PFSK-1 (cell line): Measurements from ENCODE around the gene CACNA1C.

ENCODE experiments used
- FOXP2 ChIP-seq: optimal IDR thresholded peaks from 2 replicates; pipeline ENCODE3; 2011; ENCODE audit warnings: borderline replicate concordance, control low read depth, inconsistent platforms; ENCODE audit not compliant: insufficient read depth; ENCODE audit errors: extremely low read length, extremely low read depth
- POLR2AphosphoS5 ChIP-seq: IDR thresholded peaks from 2 replicates; pipeline ENCODE4 v1.6.1; 2012; ENCODE audit warnings: low read depth, mild to moderate bottlenecking, control low read depth, low read length, moderate library complexity
- REST ChIP-seq, 2 experiments: IDR thresholded peaks; 2 replicates each; pipeline versions ENCODE4 v1.6.1 to v1.8.0; 2011 to 2012; ENCODE audit warnings: low read depth in 2 of 2, low read length in 2 of 2, control low read depth in 1 of 2, inconsistent platforms in 1 of 2, mild to moderate bottlenecking in 1 of 2, moderate library complexity in 1 of 2; ENCODE audit not compliant: insufficient read depth in 1 of 2
- SIN3A ChIP-seq: IDR thresholded peaks from 2 replicates; pipeline ENCODE4 v1.6.1; 2012; ENCODE audit warnings: mild to moderate bottlenecking, low read length, moderate library complexity, borderline replicate concordance; ENCODE audit not compliant: insufficient read depth
- TAF1 ChIP-seq: IDR thresholded peaks from 2 replicates; pipeline ENCODE4 v1.6.1; 2012; ENCODE audit warnings: low read length, control low read depth, borderline replicate concordance; ENCODE audit not compliant: insufficient read depth

CACNA1C gene

DNA sequence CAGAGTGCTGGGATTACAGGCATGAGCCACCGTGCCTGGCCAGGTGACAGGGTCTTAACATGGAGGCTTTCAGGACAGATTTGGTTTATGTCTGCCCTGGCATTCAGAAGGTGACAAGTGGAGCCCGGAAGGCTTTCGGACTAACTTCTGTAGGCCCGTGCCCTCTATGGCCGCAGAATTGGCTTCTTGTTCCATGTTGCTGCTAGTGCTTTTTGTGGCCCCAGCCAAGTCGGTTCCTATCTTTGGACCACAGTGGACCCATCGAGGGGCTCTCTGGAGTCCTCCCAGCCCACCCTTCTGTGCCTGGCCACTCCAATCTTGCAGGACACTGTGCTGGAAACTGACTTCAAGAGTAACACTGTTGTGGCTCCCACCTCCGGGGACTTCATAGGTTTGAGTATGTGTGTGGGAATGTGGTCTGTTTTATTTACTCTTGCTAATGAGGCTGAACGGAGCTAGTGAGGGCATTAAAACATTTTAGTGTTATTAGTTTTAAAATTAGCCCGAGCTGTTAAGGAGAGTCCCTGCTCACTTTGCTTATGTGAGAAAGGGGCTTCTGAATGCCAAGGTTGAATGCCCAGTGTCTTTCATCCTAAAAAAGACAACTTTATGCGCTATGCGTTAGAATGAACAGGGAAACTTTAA lies 245.9 kb downstream of the CACNA1C start:
- TF ChIP-seq POLR2AphosphoS5: no peak
- no peak for TF ChIP-seq TAF1
- no peak for TF ChIP-seq FOXP2
- TF ChIP-seq REST (IDR thresholded peaks at IDR 0.05; ENCODE audit: insufficient read depth in 1 of 2, low read depth in 2 of 2, low read length in 2 of 2): no peak
- TF ChIP-seq SIN3A: no peak

DNA sequence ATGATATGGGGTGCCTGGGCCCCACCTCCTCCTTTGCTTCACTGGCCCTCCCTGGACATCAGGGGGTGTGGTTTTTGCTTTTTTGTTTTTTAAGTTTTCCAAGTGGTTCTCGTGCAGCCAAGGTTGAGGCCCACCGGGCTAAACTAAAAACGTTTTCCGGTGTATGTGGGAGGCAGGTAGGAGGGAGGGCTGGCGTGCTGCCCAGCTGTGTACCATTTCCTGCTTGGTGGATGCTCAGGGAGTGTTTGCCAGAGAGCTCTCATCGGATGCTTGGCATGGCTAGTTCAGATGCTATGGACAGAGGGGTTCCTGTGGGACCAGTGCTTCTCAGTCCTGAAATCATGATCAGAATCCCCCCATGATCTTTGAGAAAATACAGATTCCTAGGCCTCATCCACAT lies 246.4 kb downstream of the CACNA1C start:
- no peak for TF ChIP-seq REST (IDR thresholded peaks at IDR 0.05; ENCODE audit: insufficient read depth in 1 of 2, low read depth in 2 of 2, low read length in 2 of 2)
- TF ChIP-seq POLR2AphosphoS5: no peak
- no peak for TF ChIP-seq TAF1

GRCh38 chr12:2300168-2300567 lies 247.4 kb downstream of the CACNA1C start:
- TF ChIP-seq POLR2AphosphoS5: no peak
- TF ChIP-seq SIN3A: no peak
- TF ChIP-seq FOXP2: no peak
- no peak for TF ChIP-seq TAF1
- TF ChIP-seq REST (IDR thresholded peaks at IDR 0.05; ENCODE audit: insufficient read depth in 1 of 2, low read depth in 2 of 2, low read length in 2 of 2): no peak

DNA sequence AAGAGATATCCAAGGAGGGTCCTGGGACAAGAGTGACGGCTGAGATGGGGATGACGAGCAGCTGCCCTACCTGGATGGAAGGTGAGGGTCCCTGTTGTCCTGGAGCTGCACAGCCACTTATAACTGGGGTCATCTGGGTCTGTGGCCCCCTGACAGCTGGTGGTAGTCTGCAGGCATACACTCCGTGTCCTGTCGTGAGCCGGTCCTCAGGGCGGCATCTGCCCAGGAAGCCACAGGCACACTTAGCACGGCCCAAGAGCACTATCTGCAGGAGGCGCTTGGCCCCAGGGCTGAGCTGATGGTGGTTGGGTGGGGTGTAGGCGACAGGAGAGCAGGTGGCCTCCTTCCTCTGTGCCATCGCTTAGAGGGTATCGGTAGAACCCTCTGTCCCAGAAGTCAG lies 248.1 kb downstream of the CACNA1C start:
- TF ChIP-seq SIN3A: no peak

DNA sequence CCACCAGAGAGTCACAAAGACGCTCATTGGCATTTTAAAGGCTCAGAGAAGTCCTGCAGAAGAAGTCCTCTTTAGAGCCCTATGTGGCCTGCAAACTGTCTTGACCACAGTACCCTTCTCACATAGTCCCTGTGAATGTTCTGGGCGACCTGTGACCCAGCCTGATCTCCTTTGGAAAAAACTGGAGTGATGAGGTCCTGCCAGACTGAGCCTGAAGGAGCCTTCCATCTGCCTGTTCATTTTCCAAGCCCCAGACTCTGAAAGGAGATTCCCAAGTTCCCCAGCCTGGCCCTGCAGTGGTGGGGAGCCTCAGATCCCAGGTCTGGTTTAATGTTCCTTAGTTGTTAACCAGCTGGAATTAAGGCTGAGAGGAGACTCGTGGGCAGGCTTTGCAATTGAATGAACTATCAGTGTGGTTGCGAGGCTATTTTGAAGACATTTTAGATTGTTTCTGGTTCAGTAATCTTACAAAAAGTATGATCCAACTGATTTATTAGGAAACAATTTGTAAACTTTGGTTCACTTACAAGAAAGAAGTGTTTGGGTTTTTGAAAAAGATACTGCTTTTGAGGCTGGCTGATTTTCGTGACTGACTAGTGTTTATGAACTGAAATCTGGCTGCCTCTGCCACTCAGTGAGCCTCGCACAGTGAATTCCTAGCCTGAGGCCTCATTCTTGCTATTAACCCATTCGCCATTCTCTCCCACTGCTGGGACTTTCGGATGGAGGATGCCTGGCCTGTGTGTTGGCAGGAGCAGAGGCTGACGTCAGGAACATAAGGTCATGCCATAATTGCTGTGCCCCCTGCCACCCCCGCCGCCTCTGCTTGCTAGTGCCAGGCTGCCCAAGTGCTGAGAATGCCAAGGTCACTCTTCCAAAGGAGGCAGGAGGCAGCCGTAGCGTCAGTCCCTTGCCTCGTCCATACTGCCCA lies 249.0 kb downstream of the CACNA1C start:
- no peak for TF ChIP-seq TAF1
- no peak for TF ChIP-seq POLR2AphosphoS5
- TF ChIP-seq REST (IDR thresholded peaks at IDR 0.05; ENCODE audit: insufficient read depth in 1 of 2, low read depth in 2 of 2, low read length in 2 of 2): no peak
